Stimulated activated CD4-positive, alpha-beta T cell treated with anti-CD3 and anti-CD28 coated beads, Interleukin-4, amount 100 ng/mL, for 1 hour (primary cell): ENCODE measurements around the gene PHLDB3.
"Not testable (repeated sequence)": the region's sequence is repeated elsewhere in the genome, so short reads cannot be mapped to it uniquely, and the experiment has no call there.

Source experiments
- DNase-seq: peaks from one replicate; pipeline ENCODE4 v3.0.0-alpha.2; 2020

Gene PHLDB3

GRCh38 chr19:43466793-43467192 is 37.8 kb downstream of the PHLDB3 start:
- no peak for DNase-seq

GRCh38 chr19:43465468-43466120 is 39.0 kb downstream of the PHLDB3 start, which contains the start of gene LYPD3:
LYPD3 (minus strand) TSS chr19:43465608; CDS start chr19:43465571, 37 bp downstream.
- DNase-seq = peak; percentile 10

GRCh38 chr19:43464134-43464775 is 40.3 kb downstream of the PHLDB3 start:
- DNase-seq = peak; percentile 77

- peak; percentile 100 for DNase-seq
These were observed 41.0 kb downstream of the PHLDB3 start for GRCh38 chr19:43463381-43464133.

GRCh38 chr19:43462785-43463380 is 41.7 kb downstream of the PHLDB3 start:
- no peak for DNase-seq

GRCh38 chr19:43462383-43462782 is 42.2 kb downstream of the PHLDB3 start:
- DNase-seq = no peak

- DNase-seq = no peak
These were observed 43.2 kb downstream of the PHLDB3 start for GRCh38 chr19:43461303-43461702.

- DNase-seq = no peak
These were observed 44.1 kb downstream of the PHLDB3 start for GRCh38 chr19:43460362-43461016.

- DNase-seq = no peak
These were observed 46.7 kb downstream of the PHLDB3 start for GRCh38 chr19:43457809-43458208.

GRCh38 chr19:43455321-43456113 is 49.0 kb downstream of the PHLDB3 start:
- DNase-seq = no peak

GRCh38 chr19:43454031-43454430 is 50.5 kb downstream of the PHLDB3 start:
- no peak for DNase-seq

- DNase-seq = no peak
These were observed 52.0 kb downstream of the PHLDB3 start for GRCh38 chr19:43452582-43452981.

GRCh38 chr19:43450545-43450997 is 54.0 kb downstream of the PHLDB3 start:
- DNase-seq = no peak

GRCh38 chr19:43447655-43448054 is 56.9 kb downstream of the PHLDB3 start:
- no peak for DNase-seq

GRCh38 chr19:43446746-43447489 is 57.6 kb downstream of the PHLDB3 start:
- DNase-seq = peak; percentile 78

GRCh38 chr19:43445426-43445825 is 59.1 kb downstream of the PHLDB3 start:
- no peak for DNase-seq

- no peak for DNase-seq
These were observed 59.8 kb downstream of the PHLDB3 start for GRCh38 chr19:43444531-43445287.

- not testable (repeated sequence) for DNase-seq
These were observed 60.5 kb downstream of the PHLDB3 start for GRCh38 chr19:43444091-43444490.

- DNase-seq = no peak
These were observed 62.8 kb downstream of the PHLDB3 start for GRCh38 chr19:43441716-43442115.

GRCh38 chr19:43439709-43440063 is 64.9 kb downstream of the PHLDB3 start:
- DNase-seq = no peak
